GM19328 (cell line): ENCODE results near the gene CACNA1H.
"Not testable (repeated sequence)": the region's sequence is repeated elsewhere in the genome, so short reads cannot be mapped to it uniquely, and the experiment has no call there.

Experiments
- ATAC-seq: cut with Tn5 transposase; IDR thresholded peaks from one replicate; pipeline ENCODE4 v1.9.1; 2021; ENCODE audit warnings: mild to moderate bottlenecking, moderate library complexity; ENCODE audit not compliant: unreplicated experiment

CACNA1H gene

DNA sequence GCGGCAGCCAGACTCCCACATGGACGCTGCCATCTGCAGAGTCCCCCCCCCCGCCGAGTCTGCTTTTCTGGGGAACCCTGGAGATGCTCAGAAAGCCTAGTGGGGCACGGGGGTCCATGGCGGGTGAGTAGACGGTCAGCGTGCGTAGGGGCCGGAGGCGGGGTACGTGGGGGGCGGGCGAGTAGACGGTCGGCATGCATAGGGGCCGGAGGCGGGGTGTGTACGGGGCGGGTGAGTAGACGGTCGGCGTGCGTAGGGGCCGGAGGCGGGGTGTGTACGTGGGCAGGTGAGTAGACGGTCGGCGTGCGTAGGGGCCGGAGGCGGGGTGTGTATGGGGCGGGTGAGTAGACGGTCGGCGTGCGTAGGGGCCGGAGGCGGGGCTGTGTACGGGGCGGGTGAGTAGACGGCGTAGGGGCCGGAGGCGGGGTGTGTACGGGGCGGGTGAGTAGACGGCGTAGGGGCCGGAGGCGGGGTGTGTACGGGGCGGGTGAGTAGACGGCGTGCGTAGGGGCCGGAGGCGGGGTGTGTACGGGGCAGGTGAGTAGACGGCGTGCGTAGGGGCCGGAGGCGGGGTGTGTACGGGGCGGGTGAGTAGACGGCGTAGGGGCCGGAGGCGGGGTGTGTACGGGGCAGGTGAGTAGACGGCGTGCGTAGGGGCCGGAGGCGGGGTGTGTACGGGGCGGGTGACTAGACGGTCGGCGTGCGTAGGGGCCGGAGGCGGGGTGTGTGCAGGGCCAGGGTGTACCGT lies 32.7 kb downstream of the CACNA1H start:
- not testable (repeated sequence) for ATAC-seq

GRCh38 chr16:1188432-1189189 lies 35.7 kb downstream of the CACNA1H start:
- no peak for ATAC-seq

DNA sequence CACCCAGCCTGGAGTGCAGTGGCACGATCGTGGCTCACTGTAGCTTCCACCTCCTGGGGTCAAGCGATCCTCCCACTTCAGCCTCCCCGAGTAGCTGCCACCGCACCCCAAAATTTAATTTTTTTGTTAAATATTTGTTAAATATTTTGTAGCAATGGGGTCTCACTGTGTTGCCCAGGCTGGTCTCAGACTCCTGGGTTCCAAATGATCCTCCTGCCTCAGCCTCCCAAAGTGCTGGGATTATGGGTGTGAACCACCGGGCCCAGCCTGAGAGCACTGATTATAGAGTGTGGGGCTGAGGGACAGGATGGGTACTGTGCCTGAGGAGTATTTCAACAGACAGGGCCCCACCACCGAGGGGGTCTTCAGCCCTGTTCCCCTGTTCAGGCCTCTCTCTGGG lies 36.5 kb downstream of the CACNA1H start:
- ATAC-seq: no peak

GRCh38 chr16:1190789-1191188 lies 37.9 kb downstream of the CACNA1H start:
- ATAC-seq: not testable (repeated sequence)

DNA sequence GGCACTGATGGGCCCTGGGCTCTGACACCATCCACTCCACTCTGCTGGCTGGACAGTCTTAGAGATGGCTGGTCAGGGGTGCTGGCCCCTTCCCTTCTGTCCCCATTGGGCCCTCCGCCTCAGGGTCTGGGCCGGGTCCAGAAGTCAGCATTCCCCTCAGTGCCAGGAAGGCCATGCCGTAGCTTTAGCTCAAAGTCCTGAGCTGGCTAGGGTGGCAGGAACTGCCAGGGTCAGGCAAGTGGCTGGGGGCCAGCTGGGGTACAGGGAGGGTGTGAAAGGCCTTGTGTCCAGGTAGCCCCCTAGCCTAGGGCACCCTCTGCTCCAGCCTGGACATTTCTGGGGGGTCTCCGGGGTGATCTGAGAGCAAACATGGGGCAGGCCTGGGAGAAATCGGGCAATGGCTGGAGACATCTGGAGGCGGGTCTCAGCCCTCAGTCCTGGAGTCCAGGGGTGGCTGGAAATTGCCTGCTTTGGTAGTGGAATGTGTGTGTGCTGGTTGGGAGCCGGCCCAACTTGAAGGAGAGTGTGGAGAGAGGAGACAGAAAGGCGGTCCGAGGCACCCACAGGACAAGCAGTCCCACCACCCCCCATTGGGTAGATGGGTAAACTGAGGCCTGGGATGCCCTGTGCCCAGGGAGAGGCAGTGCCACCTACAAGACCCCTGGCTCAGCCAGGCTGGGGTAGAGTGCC lies 39.6 kb downstream of the CACNA1H start:
- no peak for ATAC-seq

GRCh38 chr16:1193143-1193824 lies 40.4 kb downstream of the CACNA1H start:
- no peak for ATAC-seq

- no peak for ATAC-seq
These were observed 41.1 kb downstream of the CACNA1H start for GRCh38 chr16:1193825-1194581.

DNA sequence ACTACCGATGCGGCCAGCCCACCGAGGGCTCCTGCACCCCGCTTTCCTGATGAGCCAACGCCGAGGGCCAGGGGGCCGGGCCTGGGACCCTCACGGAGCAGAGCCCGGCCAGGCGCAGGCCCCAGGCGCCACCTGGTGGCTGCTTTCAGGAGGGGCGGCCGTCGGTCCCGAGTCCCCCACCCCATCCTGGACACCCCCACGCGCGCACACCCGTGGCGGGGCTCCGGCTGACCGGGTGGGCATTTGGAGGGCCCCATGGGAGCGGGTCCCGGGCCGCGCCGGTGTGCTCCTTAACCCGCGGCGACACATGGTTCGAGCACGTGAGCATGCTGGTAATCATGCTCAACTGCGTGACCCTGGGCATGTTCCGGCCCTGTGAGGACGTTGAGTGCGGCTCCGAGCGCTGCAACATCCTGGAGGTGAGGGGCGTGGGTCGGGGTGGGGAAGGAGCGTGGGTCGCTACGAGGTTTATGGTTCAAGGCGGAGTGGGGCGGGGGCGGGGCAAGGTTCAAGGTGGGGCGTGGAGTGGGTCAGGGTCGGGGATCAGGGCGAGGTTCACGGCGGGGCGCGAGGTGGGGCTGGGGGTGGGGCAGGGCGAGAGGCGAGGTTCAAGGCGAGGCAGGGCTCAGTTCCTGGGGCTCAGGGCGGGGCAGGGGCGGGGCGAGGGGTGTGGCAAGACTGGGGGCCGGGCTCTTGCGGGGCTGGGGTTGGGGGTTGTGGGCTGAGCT lies 41.9 kb downstream of the CACNA1H start:
- no peak for ATAC-seq

GRCh38 chr16:1195393-1195666 lies 42.4 kb downstream of the CACNA1H start:
- ATAC-seq: no peak

- ATAC-seq: no peak
These were observed 43.6 kb downstream of the CACNA1H start for GRCh38 chr16:1196494-1196893.

DNA sequence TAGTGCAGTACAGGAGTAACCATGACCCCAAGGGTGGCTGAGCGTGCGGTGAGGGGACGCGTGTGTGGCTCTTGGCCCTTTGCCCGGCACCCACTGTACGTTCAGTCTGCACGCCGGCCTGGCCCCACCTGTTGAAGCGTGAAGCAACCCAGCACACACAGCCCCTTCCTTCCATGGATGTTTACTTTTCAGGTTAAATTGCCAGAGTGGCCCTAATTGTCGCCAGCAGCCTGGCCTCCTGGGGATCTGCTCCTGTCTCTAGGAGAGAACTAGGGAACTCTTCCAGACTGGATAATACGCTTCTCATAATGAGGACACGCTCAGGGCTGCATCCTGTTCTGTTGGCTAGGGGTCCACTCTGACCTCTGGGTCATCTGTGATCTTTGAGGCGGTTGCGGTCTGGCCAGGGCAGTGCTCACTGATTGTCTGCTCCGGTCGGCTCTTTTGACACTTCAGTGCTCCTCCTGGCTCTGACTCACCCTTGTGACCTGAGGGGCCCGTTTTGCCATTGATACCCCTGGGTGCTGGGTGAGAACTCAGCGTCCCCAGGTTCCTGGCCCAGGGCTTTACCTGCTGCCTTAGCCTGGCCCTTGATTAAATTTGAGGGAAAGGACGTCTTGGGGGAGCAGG lies 44.4 kb downstream of the CACNA1H start:
- ATAC-seq: no peak

DNA sequence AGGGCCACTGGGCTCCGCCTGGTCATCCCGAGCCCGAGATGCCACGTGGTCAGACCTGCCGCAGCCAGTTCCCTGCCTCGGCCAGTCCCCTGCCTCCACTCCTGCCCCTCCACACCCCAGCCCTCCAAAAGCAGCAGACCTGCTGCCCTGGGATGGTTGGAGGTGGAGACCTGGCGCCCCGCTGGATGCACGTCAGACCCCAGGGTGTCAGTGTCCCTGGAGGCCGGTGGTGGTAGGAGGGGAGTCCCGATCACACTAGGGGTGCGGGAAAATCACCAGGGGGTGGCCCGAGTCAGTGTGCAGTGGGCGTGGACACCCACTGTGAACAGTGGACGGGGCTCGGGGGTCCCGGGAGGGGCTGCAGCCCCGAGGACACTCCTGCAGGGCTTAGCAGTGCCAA lies 45.3 kb downstream of the CACNA1H start:
- no peak for ATAC-seq

GRCh38 chr16:1198671-1199346 lies 45.9 kb downstream of the CACNA1H start:
- not testable (repeated sequence) for ATAC-seq

- ATAC-seq: no peak
These were observed 46.6 kb downstream of the CACNA1H start for GRCh38 chr16:1199347-1200013.

GRCh38 chr16:1200014-1200627 lies 47.2 kb downstream of the CACNA1H start:
- no peak for ATAC-seq

DNA sequence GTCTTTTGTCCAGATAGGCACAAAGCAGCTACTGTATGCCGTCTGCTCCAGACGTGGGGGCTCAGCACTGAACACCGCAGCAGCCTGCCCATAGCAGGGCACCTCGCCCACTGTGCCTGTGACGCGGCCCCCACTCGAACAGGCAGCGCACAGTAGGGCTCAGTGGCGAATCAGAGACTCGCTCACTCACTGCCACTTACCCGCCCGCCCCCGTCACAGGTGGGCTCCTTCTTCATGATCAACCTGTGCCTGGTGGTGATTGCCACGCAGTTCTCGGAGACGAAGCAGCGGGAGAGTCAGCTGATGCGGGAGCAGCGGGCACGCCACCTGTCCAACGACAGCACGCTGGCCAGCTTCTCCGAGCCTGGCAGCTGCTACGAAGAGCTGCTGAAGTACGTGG lies 48.5 kb downstream of the CACNA1H start:
- no peak for ATAC-seq

DNA sequence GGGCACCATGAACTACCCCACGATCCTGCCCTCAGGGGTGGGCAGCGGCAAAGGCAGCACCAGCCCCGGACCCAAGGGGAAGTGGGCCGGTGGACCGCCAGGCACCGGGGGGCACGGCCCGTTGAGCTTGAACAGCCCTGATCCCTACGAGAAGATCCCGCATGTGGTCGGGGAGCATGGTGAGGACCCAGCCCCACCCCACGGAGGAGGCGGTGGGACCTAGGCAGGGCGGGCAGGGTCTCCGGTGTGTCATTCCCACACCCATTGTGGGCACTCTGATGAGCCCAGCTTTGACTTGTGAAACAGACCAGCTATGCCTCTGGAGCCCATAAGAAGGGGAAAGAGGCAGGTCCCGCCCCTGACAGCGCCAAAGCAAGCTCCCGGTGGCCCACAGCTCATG lies 49.4 kb downstream of the CACNA1H start:
- ATAC-seq: no peak

- ATAC-seq: no peak
These were observed 52.0 kb downstream of the CACNA1H start for GRCh38 chr16:1204933-1205332.
